GM19397 (cell line): ENCODE data around the gene CACNA1C.

ENCODE experiments used
- ATAC-seq: cut with Tn5 transposase; IDR thresholded peaks from one replicate; pipeline ENCODE4 v1.9.1; 2021; ENCODE audit warnings: mild to moderate bottlenecking, moderate library complexity; ENCODE audit not compliant: unreplicated experiment

The CACNA1C gene

GRCh38 chr12:2227360-2227759 is 174.6 kb downstream of the CACNA1C start:
- no peak for ATAC-seq

GRCh38 chr12:2228535-2228934 is 175.7 kb downstream of the CACNA1C start:
- ATAC-seq = no peak

- ATAC-seq = no peak
Observed at GRCh38 chr12:2229661-2230539, 177.1 kb downstream of the CACNA1C start.

GRCh38 chr12:2231011-2231595 is 178.3 kb downstream of the CACNA1C start:
- ATAC-seq = no peak

GRCh38 chr12:2231956-2232355 is 179.2 kb downstream of the CACNA1C start:
- no peak for ATAC-seq

- no peak for ATAC-seq
Observed at GRCh38 chr12:2233034-2233433, 180.2 kb downstream of the CACNA1C start.

- ATAC-seq = no peak
Observed at GRCh38 chr12:2234091-2234490, 181.3 kb downstream of the CACNA1C start.

GRCh38 chr12:2234646-2235350 is 182.0 kb downstream of the CACNA1C start:
- no peak for ATAC-seq

GRCh38 chr12:2236506-2237294 is 183.9 kb downstream of the CACNA1C start:
- no peak for ATAC-seq

GRCh38 chr12:2238111-2238510 is 185.3 kb downstream of the CACNA1C start:
- no peak for ATAC-seq

- no peak for ATAC-seq
Observed at GRCh38 chr12:2239381-2239871, 186.6 kb downstream of the CACNA1C start.

GRCh38 chr12:2240390-2240789 is 187.6 kb downstream of the CACNA1C start:
- ATAC-seq = no peak

GRCh38 chr12:2240984-2241383 is 188.2 kb downstream of the CACNA1C start:
- ATAC-seq = no peak

GRCh38 chr12:2242216-2242615 is 189.4 kb downstream of the CACNA1C start:
- ATAC-seq = no peak

- ATAC-seq = no peak
Observed at GRCh38 chr12:2242816-2243215, 190.0 kb downstream of the CACNA1C start.

GRCh38 chr12:2243275-2243674 is 190.5 kb downstream of the CACNA1C start:
- ATAC-seq = no peak

GRCh38 chr12:2244013-2244861 is 191.4 kb downstream of the CACNA1C start:
- no peak for ATAC-seq

- ATAC-seq = no peak
Observed at GRCh38 chr12:2246358-2246757, 193.6 kb downstream of the CACNA1C start.

- no peak for ATAC-seq
Observed at GRCh38 chr12:2247120-2247519, 194.3 kb downstream of the CACNA1C start.

GRCh38 chr12:2247596-2247995 is 194.8 kb downstream of the CACNA1C start:
- ATAC-seq = no peak
